Measurements from ENCODE around the gene SLC25A10.

GRCh38 chr17:81738801-81739393 is 26.8 kb downstream of the SLC25A10 start:
- TF ChIP-seq POLR2AphosphoS5 (IDR thresholded peaks at IDR 0.05; ENCODE audit: low read depth, low read length) (no peak), POLR2A (IDR thresholded peaks at IDR 0.05; ENCODE audit: low read depth, low read length) (no peak)

Measured in GM12892 (cell line).